GM18868 (cell line): ENCODE measurements around the gene DGKE.

Source experiments
- ATAC-seq: cut with Tn5 transposase; IDR thresholded peaks from one replicate; pipeline ENCODE4 v1.9.1; 2021; ENCODE audit warnings: mild to moderate bottlenecking, moderate library complexity; ENCODE audit not compliant: unreplicated experiment

Gene DGKE

GRCh38 chr17:56845934-56846333, 12.0 kb downstream of the DGKE start:
- no peak for ATAC-seq

- ATAC-seq: no peak
Observed at GRCh38 chr17:56847106-56847505, 13.2 kb downstream of the DGKE start.

GRCh38 chr17:56849131-56849530, 15.2 kb downstream of the DGKE start:
- no peak for ATAC-seq

- ATAC-seq: peak; percentile 21
Observed at GRCh38 chr17:56850591-56850990, 16.6 kb downstream of the DGKE start.

- ATAC-seq: peak; percentile 98
Observed at GRCh38 chr17:56851008-56851407, 17.1 kb downstream of the DGKE start.

- ATAC-seq: no peak
Observed at GRCh38 chr17:56861899-56862298, 27.9 kb downstream of the DGKE start.

- ATAC-seq: no peak
Observed at GRCh38 chr17:56863974-56864373, 30.0 kb downstream of the DGKE start.

GRCh38 chr17:56866076-56866475, 32.1 kb downstream of the DGKE start:
- ATAC-seq: no peak

GRCh38 chr17:56866496-56866895, 32.5 kb downstream of the DGKE start:
- ATAC-seq: peak; percentile 45

- ATAC-seq: no peak
Observed at GRCh38 chr17:56867948-56868376, 34.0 kb downstream of the DGKE start.

- no peak for ATAC-seq
Observed at GRCh38 chr17:56868716-56869115, 34.8 kb downstream of the DGKE start.

GRCh38 chr17:56870081-56870651, 36.2 kb downstream of the DGKE start:
- ATAC-seq: peak; percentile 79

- no peak for ATAC-seq
Observed at GRCh38 chr17:56876766-56877179, 42.8 kb downstream of the DGKE start.

- no peak for ATAC-seq
Observed at GRCh38 chr17:56879280-56879679, 45.3 kb downstream of the DGKE start.

GRCh38 chr17:56880133-56880532, 46.2 kb downstream of the DGKE start:
- no peak for ATAC-seq

GRCh38 chr17:56880571-56880970, 46.6 kb downstream of the DGKE start:
- no peak for ATAC-seq

- no peak for ATAC-seq
Observed at GRCh38 chr17:56881685-56882295, 47.8 kb downstream of the DGKE start.

GRCh38 chr17:56883616-56884015, 49.7 kb downstream of the DGKE start:
- no peak for ATAC-seq

GRCh38 chr17:56884483-56885311, 50.7 kb downstream of the DGKE start:
- ATAC-seq: no peak

- no peak for ATAC-seq
Observed at GRCh38 chr17:56885312-56885657, 51.3 kb downstream of the DGKE start.

GRCh38 chr17:56886288-56886731, 52.4 kb downstream of the DGKE start:
- no peak for ATAC-seq

GRCh38 chr17:56887105-56887504, 53.2 kb downstream of the DGKE start:
- no peak for ATAC-seq
